Measurements from ENCODE around the gene OR6S1.

The OR6S1 gene

GRCh38 chr14:20641591-20641990 lies at the start of gene OR6S1:
Gene OR6S1 (minus strand): TSS chr14:20641691. CDS start chr14:20641691, 0 bp downstream.
- no peak for DNase-seq (ENCODE audit: low read depth in 2 of 3, low spot score in 1 of 3)

GRCh38 chr14:20690848-20691640 lies 49.6 kb upstream of the OR6S1 start:
- DNase-seq (ENCODE audit: low read depth in 2 of 3, low spot score in 1 of 3), result peak in 1 of 3 donors; percentile 59

GRCh38 chr14:20688167-20688839 lies 46.8 kb upstream of the OR6S1 start, which contains the start of gene ANG:
Gene ANG (plus strand): TSS chr14:20688764. CDS start chr14:20693565, 4,801 bp downstream.
- DNase-seq (ENCODE audit: low read depth in 2 of 3, low spot score in 1 of 3), result no peak

- no peak for DNase-seq (ENCODE audit: low read depth in 2 of 3, low spot score in 1 of 3)
Measured at GRCh38 chr14:20687362-20688166, 46.1 kb upstream of the OR6S1 start.

- DNase-seq (ENCODE audit: low read depth in 2 of 3, low spot score in 1 of 3), result no peak
Measured at GRCh38 chr14:20686386-20687143, 45.1 kb upstream of the OR6S1 start.

- no peak for DNase-seq (ENCODE audit: low read depth in 2 of 3, low spot score in 1 of 3)
Measured at GRCh38 chr14:20684662-20685456, 43.4 kb upstream of the OR6S1 start.

GRCh38 chr14:20683891-20684661 lies 42.6 kb upstream of the OR6S1 start, which contains the start of gene RNASE4:
Gene RNASE4 (plus strand): TSS chr14:20684560. CDS start chr14:20699372, 14,812 bp downstream.
- peak; percentile 72 to 89 (median 75) for DNase-seq (ENCODE audit: low read depth in 2 of 3, low spot score in 1 of 3)

- peak; percentile 78 to 86 (median 84) for DNase-seq (ENCODE audit: low read depth in 2 of 3, low spot score in 1 of 3)
Measured at GRCh38 chr14:20683125-20683890, 41.8 kb upstream of the OR6S1 start.

- DNase-seq (ENCODE audit: low read depth in 2 of 3, low spot score in 1 of 3), result peak; percentile 55 to 72 (median 59)
Measured at GRCh38 chr14:20682435-20683124, 41.1 kb upstream of the OR6S1 start.

GRCh38 chr14:20682127-20682434 lies 40.6 kb upstream of the OR6S1 start:
- no peak for DNase-seq (ENCODE audit: low read depth in 2 of 3, low spot score in 1 of 3)

GRCh38 chr14:20681348-20682126 lies 40.0 kb upstream of the OR6S1 start:
- DNase-seq (ENCODE audit: low read depth in 2 of 3, low spot score in 1 of 3), result peak; percentile 72 to 95 (median 93)

- DNase-seq (ENCODE audit: low read depth in 2 of 3, low spot score in 1 of 3), result peak in 1 of 3 donors; percentile 43
Measured at GRCh38 chr14:20680843-20681347, 39.4 kb upstream of the OR6S1 start.

- no peak for DNase-seq (ENCODE audit: low read depth in 2 of 3, low spot score in 1 of 3)
Measured at GRCh38 chr14:20680363-20680762, 38.9 kb upstream of the OR6S1 start.

- DNase-seq (ENCODE audit: low read depth in 2 of 3, low spot score in 1 of 3), result no peak
Measured at GRCh38 chr14:20679907-20680306, 38.4 kb upstream of the OR6S1 start.

GRCh38 chr14:20676072-20676471 lies 34.6 kb upstream of the OR6S1 start:
- DNase-seq (ENCODE audit: low read depth in 2 of 3, low spot score in 1 of 3), result no peak

GRCh38 chr14:20675669-20676068 lies 34.2 kb upstream of the OR6S1 start:
- DNase-seq (ENCODE audit: low read depth in 2 of 3, low spot score in 1 of 3), result no peak

Measured in stimulated activated CD4-positive, alpha-beta T cell treated with anti-CD3 and anti-CD28 coated beads, Interleukin-12 subunit alpha, Interleukin-12 subunit beta, amount 100 ng/mL, for 48 hours (primary cell).